ENCODE measurements around the gene SFTPD. TPM values are rescaled to one million over a fixed set of nuclear protein-coding genes. Genes with fewer than 3 reads are reported as not detected.

The SFTPD gene
- total RNA-seq, 2 experiments from 2014 or later, result not detected

DNA sequence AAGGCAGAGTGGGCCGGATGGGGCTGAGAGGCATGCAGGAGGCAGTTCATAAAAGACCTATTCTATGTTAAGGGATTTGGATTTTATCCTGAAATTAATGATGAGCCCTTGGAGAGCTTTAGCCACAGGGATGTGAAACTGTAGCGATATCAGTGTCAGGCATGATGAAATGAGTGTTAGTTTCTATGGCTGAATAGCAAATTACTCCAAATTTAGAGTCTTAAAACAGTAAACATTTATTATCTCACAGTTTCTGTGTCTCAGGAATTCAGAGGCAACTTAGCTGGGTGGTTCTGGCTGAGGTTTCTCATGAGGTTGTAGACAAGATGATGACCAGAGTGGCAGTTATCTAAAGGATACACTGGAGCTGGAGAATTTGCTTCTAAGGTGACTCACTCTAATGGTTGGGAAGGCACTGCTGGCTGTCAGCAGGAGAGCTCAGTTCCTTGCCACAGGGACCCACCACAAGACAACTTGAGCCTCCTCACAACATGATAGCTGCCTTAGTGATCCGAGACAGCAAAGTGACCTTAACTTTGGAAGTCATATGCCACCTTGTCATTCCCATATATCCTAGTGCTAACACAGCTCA, 36.7 kb upstream of the SFTPD start:
- H3K27me3 Mint-ChIP-seq, result peaks cover 46% of the 10 kb centered on the region
- POLR2A ChIA-PET, result no interaction called here
- CTCF ChIA-PET, result interaction anchor here (1.0 kb wide), 1 partner anchor 14 kb away, joined by 3 read pairs; no protein-coding TSS in a partner anchor
- H3K9me3 Mint-ChIP-seq, result peaks cover 12% of the 10 kb centered on the region
- H3K4me3 Mint-ChIP-seq, result no peak overlapping the region
- H3K36me3 Mint-ChIP-seq (ENCODE audit: low read depth), result no peaks in the 10 kb centered on the region
- DNase-seq, result no peak
- TF ChIP-seq, protein P1, sequence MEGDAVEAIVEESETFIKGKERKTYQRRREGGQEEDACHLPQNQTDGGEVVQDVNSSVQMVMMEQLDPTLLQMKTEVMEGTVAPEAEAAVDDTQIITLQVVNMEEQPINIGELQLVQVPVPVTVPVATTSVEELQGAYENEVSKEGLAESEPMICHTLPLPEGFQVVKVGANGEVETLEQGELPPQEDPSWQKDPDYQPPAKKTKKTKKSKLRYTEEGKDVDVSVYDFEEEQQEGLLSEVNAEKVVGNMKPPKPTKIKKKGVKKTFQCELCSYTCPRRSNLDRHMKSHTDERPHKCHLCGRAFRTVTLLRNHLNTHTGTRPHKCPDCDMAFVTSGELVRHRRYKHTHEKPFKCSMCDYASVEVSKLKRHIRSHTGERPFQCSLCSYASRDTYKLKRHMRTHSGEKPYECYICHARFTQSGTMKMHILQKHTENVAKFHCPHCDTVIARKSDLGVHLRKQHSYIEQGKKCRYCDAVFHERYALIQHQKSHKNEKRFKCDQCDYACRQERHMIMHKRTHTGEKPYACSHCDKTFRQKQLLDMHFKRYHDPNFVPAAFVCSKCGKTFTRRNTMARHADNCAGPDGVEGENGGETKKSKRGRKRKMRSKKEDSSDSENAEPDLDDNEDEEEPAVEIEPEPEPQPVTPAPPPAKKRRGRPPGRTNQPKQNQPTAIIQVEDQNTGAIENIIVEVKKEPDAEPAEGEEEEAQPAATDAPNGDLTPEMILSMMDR (IDR thresholded peaks at IDR 0.05), result no peak
- H3K27ac Mint-ChIP-seq, result peak overlapping the region; percentile 28
- H3K4me1 Mint-ChIP-seq (ENCODE audit: low read depth), result peaks cover 24% of the 10 kb centered on the region
- no peak for ATAC-seq
- intact Hi-C loops (cut with micrococcal nuclease), result no loop called here

DNA sequence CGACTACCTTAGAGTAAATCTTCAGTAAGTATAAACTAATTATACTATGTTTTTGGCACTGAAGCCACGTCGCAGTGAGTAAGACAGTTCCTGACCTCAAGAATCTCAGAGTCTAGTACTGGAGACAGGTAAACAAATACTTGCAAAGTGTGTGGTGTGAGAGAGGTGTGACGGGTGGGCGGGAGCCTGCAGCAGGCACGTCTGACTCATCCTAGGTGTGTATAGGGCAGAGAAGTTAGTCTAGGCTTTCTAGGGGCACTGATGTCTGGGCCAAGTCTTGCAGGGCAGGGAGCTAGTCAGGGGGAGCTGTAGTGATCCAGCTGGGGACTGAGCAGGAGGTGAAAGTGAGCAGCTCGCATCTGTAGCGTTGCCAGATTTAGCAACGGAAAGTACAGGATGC, 35.9 kb upstream of the SFTPD start:
- peak; percentile 88 for DNase-seq
- intact Hi-C loops (cut with micrococcal nuclease), result no loop called here
- ATAC-seq, result peak; percentile 82
- TF ChIP-seq, protein P1 (IDR thresholded peaks at IDR 0.05), result no peak
- Mint-ChIP-seq H3K27ac (no peak overlapping the region), H3K36me3 (ENCODE audit: low read depth) (no peaks in the 10 kb centered on the region), H3K9me3 (peaks cover 8% of the 10 kb centered on the region), H3K27me3 (peaks cover 51% of the 10 kb centered on the region), H3K4me1 (ENCODE audit: low read depth) (peaks cover 24% of the 10 kb centered on the region), H3K4me3 (no peak overlapping the region)
- ChIA-PET CTCF (interaction anchor here (1.0 kb wide), 1 partner anchor 13 kb away, joined by 3 read pairs; no protein-coding TSS in a partner anchor), POLR2A (no interaction called here)

DNA sequence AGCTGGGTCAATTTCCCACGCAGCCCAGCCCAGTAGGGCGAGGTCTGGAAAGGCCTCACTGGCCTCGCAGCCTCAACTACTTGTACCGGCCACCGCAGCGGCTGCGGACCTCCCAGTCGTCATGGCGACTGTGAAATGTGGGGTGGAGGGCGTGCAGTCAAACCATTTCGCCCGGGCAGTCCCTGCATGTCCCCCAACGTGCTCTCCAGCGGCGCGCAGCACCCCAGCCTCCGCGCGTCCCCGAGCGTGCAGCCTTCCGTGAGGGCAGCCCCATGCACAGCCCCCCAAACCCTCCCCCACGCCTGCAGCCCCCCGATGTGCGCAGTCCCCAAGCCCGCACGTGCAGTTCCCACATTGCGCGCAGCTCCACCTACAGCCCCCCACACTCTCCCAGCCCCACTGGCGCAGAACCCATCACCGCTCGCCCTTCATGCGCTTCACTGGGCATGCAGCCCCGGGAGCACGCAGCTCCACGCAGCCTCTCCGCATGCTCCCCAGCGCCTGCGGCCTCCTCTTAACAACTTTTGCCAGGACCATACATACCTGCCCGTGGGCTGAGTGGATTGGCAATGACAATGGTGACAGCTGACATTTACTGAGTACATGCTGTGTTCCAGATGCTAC, 34.5 kb upstream of the SFTPD start:
- POLR2A ChIA-PET, result no interaction called here
- ATAC-seq, result no peak
- peaks cover 56% of the 10 kb centered on the region for H3K27me3 Mint-ChIP-seq
- no peak overlapping the region for H3K27ac Mint-ChIP-seq
- no peak overlapping the region for H3K4me3 Mint-ChIP-seq
- peaks cover 2% of the 10 kb centered on the region for H3K9me3 Mint-ChIP-seq
- peaks cover 24% of the 10 kb centered on the region for H3K4me1 Mint-ChIP-seq (ENCODE audit: low read depth)
- no peak for DNase-seq
- no peaks in the 10 kb centered on the region for H3K36me3 Mint-ChIP-seq (ENCODE audit: low read depth)
- CTCF ChIA-PET, result interaction anchor here (1.6 kb wide), 1 partner anchor 64 kb away, joined by 8 read pairs; no protein-coding TSS in a partner anchor
- intact Hi-C loops (cut with micrococcal nuclease), result no loop called here
- TF ChIP-seq, protein P1 (IDR thresholded peaks at IDR 0.05), result no peak

DNA sequence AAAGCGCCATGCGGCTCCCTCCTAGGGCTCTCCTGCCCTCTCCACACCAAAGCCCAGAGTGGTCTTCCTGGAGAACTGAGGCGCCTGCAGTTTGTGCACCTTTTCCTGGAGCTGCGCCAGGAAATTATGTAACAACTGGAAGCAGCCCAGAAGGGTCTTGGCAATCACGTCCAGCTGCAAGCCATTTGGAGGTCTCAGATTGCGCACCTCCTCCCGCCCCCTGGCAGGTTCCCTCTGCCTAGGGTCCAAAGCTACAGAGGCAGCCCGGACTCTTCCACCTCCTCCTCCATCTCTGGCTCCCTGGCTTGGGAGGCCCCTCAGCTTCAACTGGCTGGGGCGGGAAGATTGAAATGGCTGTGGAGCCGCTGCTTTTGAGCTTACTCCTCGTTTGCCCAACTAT, 34.0 kb upstream of the SFTPD start:
- no peaks in the 10 kb centered on the region for H3K36me3 Mint-ChIP-seq (ENCODE audit: low read depth)
- TF ChIP-seq, protein P1 (IDR thresholded peaks at IDR 0.05), result no peak
- intact Hi-C loops (cut with micrococcal nuclease), result no loop called here
- ChIA-PET CTCF (interaction anchor here (1.6 kb wide), 1 partner anchor 65 kb away, joined by 8 read pairs; no protein-coding TSS in a partner anchor), POLR2A (no interaction called here)
- no peak overlapping the region for H3K27ac Mint-ChIP-seq
- ATAC-seq, result no peak
- no peak overlapping the region for H3K4me3 Mint-ChIP-seq
- peaks cover 56% of the 10 kb centered on the region for H3K27me3 Mint-ChIP-seq
- H3K9me3 Mint-ChIP-seq, result no peaks in the 10 kb centered on the region
- peaks cover 24% of the 10 kb centered on the region for H3K4me1 Mint-ChIP-seq (ENCODE audit: low read depth)
- DNase-seq, result no peak

DNA sequence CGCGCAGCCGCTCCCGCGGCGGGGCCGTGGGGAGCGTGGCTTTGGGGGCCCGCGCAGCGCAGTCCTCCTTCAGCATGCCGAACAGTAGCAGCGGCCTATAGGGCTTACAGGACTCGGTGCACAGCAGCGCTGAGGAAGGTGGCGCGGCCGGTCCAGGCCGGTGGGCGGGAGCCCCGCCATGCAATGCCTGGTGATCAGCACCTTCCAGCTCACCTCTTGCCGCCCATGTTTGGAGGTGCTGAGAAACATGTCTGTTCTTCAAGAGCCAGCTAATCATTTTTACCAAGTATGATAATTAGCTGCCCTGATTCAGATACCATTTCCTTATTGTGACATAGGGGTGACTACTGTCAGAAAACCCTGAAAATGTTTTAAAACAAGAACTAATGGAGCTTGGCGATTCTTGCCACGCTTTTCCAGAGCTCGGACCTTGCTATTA, 33.5 kb upstream of the SFTPD start:
- Mint-ChIP-seq H3K27ac (no peak overlapping the region), H3K9me3 (no peaks in the 10 kb centered on the region), H3K27me3 (peaks cover 58% of the 10 kb centered on the region), H3K4me3 (peak overlapping the region; percentile 21), H3K36me3 (ENCODE audit: low read depth) (no peaks in the 10 kb centered on the region), H3K4me1 (ENCODE audit: low read depth) (peaks cover 24% of the 10 kb centered on the region)
- TF ChIP-seq, protein P1 (IDR thresholded peaks at IDR 0.05), result no peak
- ChIA-PET CTCF (interaction anchor here (1.6 kb wide), 1 partner anchor 65 kb away, joined by 8 read pairs; no protein-coding TSS in a partner anchor), POLR2A (no interaction called here)
- peak; percentile 18 for DNase-seq
- no peak for ATAC-seq
- intact Hi-C loops (cut with micrococcal nuclease), result no loop called here
